Kidney epithelial cell (primary cell): ENCODE measurements around the gene TMEM134. TPM values are rescaled to one million over a fixed set of nuclear protein-coding genes. Genes with fewer than 3 reads are reported as not detected.
A peak's percentile ranks its signal among the peaks of the same experiment; 100 is the strongest.
"Not testable (repeated sequence)": the region's sequence is repeated elsewhere in the genome, so short reads cannot be mapped to it uniquely, and the experiment has no call there.

Source experiments
- DNase-seq: peaks from one replicate; pipeline ENCODE4 v3.0.0-alpha.2; 2010; ENCODE audit warnings: low read depth
- H3K27me3 ChIP-seq: 2 replicates; pipeline ENCODE4 v1.6.0; 2011; ENCODE audit warnings: low read length; ENCODE audit not compliant: control insufficient read depth, insufficient read depth
- H3K36me3 ChIP-seq: 2 replicates; pipeline ENCODE4 v1.5.1; 2011; ENCODE audit warnings: low read length; ENCODE audit not compliant: control insufficient read depth, insufficient read depth
- H3K4me3 ChIP-seq: 2 replicates; pipeline ENCODE4 v1.5.1; 2011; ENCODE audit warnings: low read depth, mild to moderate bottlenecking, control low read depth, low read length
- CTCF ChIP-seq: IDR thresholded peaks from 2 replicates; pipeline ENCODE4 v1.5.1; 2011; ENCODE audit warnings: mild to moderate bottlenecking, moderate library complexity, low read length, control low read depth, inconsistent platforms; ENCODE audit not compliant: insufficient read depth, poor library complexity, severe bottlenecking
- total RNA-seq: library from RNA; depleted of rRNA; stranded (reverse); fragments of >200 nt; gene quantifications from 2 replicates; pipeline ENCODE4 v1.2.3, GENCODE V29; 2015

TMEM134 gene
- total RNA-seq, 1 donor from 2014 or later = 102 TPM

DNA sequence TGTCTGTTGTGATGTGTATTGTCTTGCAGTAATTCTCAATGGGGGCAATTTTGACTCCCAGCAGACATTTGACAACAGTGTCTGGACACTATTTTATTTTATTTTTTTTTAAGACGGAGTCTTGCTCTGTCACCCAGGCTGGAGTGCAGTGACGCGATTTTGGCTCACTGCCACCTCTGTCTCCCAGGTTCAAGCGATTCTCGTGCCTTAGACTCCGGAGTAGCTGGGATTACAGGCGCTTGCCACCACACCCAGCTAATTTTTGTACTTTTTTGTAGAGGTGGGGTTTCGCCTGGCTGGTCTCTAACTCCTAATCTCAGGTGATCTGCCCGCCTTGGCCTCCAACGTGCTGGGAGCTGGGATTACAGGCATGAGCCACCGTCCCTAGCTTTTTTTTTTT, 39.3 kb downstream of the TMEM134 start:
- TF ChIP-seq CTCF = no peak
- Histone ChIP-seq H3K27me3 (no peaks in the 10 kb centered on the region), H3K36me3 (no peaks in the 10 kb centered on the region), H3K4me3 (no peak overlapping the region)
- no peak for DNase-seq

- no peaks in the 10 kb centered on the region for H3K27me3 ChIP-seq
- no peak for TF ChIP-seq CTCF
- peak overlapping the region; percentile 64 for H3K4me3 ChIP-seq
- no peak for DNase-seq
- H3K36me3 ChIP-seq = no peaks in the 10 kb centered on the region
These were observed 39.9 kb downstream of the TMEM134 start for GRCh38 chr11:67429038-67429668.

GRCh38 chr11:67428052-67429001, 40.7 kb downstream of the TMEM134 start, which contains the start of gene RPS6KB2:
Gene RPS6KB2, plus strand, starts transcription at chr11:67428494. Its CDS starts 52 bp downstream, at chr11:67428546.
- peak within 1 kb of the TSS; percentile 64 for H3K4me3 ChIP-seq
- TF ChIP-seq CTCF = no peak
- peak; percentile 79 for DNase-seq
- no peaks in the 10 kb centered on the region for H3K27me3 ChIP-seq
- no peaks in the 10 kb centered on the region for H3K36me3 ChIP-seq

GRCh38 chr11:67427364-67427859, 41.6 kb downstream of the TMEM134 start:
- not testable (repeated sequence) for H3K27me3 ChIP-seq, H3K36me3 ChIP-seq, DNase-seq
- H3K4me3 ChIP-seq = peak overlapping the region; percentile 64

GRCh38 chr11:67423891-67424613, 45.0 kb downstream of the TMEM134 start:
- TF ChIP-seq CTCF = no peak
- Histone ChIP-seq H3K27me3 (no peaks in the 10 kb centered on the region), H3K4me3 (no peak overlapping the region), H3K36me3 (no peaks in the 10 kb centered on the region)
- no peak for DNase-seq

DNA sequence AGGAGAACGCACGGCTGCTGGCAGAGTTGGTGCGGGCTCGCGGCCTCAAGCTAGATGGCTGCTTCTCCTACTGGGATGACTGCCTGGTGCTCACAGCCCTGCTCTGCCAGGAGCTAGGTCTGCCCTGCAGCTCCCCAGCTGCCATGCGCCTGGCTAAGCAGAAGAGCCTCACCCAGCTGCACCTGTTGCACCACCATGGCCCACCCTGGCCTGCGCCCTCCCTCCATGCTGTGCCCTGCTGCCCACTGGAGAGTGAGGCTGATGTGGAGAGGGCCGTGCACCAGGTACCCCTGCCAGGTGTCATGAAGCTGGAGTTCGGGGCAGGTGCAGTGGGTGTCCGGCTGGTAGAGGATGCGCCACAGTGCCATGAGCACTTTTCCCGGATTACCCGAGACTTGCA, 45.6 kb downstream of the TMEM134 start:
- Histone ChIP-seq H3K36me3 (no peaks in the 10 kb centered on the region), H3K27me3 (no peaks in the 10 kb centered on the region), H3K4me3 (no peak overlapping the region)
- TF ChIP-seq CTCF = no peak
- DNase-seq = no peak
